GM21737 (cell line): ENCODE results near the gene MLEC.
"Not testable (repeated sequence)": the region's sequence is repeated elsewhere in the genome, so short reads cannot be mapped to it uniquely, and the experiment has no call there.

Experiments
- ATAC-seq: cut with Tn5 transposase; IDR thresholded peaks from one replicate; pipeline ENCODE4 v1.9.1; 2021; ENCODE audit warnings: mild to moderate bottlenecking, moderate library complexity; ENCODE audit not compliant: unreplicated experiment

The MLEC gene

DNA sequence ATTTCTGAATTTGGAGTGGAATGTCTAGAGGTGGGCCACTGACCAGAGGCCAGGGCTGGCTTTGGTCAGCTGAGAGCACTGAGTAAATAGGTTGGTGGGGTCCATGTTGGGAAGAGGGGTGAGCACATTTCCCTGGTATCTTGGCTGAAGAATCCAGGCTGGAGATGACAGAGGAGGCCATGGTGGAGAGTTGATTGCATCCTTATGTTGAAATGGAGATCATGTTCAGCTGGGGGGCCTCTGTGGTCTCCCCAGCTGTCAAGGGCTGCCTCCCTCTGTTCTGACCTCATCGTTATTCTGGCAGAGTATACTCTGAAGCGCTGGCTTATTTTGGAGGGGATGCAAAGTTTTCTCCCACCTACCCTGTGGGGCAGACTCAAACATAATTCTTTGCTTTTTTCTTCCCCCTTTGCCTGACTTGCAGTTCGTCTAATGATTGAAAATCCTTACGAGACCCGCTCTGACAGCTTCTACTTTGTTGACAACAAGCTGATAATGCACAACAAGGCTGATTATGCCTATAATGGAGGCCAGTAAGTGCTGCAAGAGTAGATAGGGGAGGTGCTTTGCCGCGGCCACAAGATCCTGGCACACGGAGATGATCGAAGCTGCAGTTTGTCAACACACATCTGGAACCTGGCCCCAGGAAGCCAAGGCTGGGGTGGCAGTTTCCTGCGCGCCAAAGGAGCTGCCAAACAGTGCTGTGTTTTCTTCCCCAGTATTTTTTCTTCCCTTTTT lies 32.7 kb downstream of the MLEC start:
- no peak for ATAC-seq

DNA sequence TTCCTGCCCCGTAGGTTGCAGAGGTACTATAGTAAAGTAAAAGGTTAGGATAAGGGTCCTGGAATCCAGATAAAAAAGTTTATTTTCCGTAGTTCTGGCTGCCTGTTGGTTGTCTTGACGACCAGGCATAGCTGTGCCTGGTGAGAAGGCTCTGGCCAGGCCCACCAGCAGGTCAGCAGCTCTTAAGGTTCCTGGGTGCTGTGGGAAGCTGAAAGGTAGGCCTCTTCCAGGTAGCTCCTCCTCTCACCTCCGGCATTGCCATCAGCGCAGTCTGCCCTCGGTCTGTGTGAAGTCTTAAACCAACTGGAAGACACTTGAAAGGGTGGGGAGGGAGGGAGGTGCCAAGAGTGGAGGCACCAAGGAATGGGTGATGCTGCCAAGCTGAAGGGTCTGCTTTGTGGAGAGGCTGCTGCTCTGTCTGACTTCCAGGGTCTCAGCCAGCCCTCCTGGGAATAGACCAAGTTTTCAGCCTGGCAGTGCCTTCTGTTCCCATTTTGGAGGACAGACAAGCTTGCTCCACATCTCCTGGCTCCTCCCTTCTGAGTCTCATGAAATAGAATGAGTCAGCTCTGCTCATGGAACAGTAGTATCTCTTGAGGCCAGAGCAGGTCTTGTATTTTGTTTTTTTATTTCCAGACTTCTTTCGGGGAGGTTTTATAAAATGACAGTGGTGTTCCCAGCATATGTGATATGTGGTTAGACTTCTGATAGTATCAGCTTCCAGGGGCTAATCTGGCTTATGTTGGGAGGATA lies 33.5 kb downstream of the MLEC start:
- ATAC-seq, result no peak

DNA sequence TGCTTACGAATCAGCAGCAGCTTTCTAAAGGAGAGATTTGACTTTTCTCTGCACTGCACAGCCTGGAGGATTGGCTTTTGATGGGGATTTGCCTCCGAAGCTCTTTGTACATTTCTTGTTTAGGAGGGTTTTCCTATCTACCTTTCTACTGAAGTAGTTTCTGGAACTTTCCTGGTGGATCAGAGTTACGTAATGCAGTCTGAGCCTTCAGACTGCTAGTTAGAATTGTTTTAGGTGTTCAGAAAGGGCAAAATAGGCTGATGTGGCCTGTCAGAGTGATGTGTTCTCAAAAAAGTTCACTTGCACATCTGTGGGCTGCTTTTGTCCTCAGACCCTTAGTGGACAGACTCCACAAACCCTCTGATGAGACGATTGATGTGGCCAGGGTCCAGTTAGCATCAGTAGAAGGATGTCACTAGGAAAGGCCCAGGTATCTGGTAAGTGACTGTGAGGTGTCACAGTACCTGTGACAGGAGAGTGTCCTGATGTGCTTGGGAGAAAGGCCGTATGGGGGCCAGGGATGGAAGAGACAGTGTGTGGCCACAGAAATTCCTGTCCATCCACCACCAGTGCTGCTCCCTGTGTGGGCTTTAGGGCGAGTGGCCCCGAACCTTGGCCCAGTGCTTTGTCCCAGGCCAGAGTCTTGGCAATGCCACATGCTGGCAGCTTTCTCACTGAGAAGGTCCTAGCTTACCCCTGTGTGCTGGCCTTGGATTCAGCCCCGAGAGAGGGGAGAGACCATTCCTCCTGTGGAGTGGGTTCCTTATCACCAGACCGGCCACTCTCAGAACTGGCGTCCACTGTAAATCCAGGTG lies 34.2 kb downstream of the MLEC start:
- ATAC-seq, result no peak

DNA sequence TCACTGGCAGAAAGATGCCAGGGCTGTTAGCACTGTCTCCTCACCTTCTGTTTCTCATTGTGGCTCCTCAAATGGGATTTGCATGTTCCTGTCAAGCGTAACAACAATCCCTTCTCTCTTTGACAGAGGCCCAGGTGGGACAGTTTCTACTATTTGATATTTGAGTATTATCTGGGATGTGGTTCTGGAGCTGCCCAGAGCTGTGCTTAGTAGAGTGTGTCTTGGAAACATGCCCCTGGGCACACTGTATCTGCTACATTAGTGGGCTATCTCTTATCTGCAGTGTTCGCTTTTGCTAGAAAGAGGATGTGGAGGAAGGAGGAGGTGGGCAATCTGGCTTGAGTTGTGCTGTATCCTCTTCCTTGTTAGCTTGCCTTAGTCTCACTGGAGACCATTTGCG lies 34.9 kb downstream of the MLEC start:
- no peak for ATAC-seq

DNA sequence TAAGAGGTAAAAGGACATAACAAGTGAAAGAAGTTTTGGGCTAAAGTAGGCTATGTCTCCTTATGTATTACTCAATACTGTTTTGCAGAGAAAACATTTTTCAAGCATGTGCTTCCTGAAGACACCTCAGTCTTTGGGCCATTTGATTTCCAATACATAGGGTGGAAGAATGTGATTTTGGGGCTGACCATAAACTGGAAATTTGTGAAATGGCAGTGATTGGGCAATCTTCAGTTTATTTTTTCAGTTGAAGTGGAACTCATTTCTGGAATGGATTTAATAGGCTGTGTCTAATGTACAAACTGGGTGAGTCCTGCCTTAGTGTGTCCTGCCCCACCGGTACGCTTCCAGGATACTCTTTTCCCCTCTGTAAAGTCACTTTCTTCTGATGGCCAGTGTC lies 35.8 kb downstream of the MLEC start:
- no peak for ATAC-seq

DNA sequence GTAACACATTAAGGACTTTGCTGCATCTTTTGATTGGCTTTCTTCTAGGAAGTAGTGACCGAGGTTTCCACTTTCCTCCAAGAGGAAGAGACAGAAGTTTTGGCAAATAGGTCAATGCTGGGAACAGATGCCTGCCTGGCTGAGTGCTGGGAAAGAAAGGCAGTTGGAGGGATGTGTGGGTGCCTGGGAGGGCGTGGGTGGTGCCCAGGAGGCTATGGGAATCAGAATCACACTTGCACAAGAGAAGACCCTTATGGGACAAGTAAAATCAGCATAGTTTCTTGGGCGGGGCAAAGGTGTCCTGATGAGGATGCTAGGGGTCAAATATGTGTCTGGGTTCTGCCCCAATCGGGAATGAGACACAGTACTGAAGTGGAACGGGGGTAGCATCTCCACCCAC lies 37.8 kb downstream of the MLEC start:
- no peak for ATAC-seq

DNA sequence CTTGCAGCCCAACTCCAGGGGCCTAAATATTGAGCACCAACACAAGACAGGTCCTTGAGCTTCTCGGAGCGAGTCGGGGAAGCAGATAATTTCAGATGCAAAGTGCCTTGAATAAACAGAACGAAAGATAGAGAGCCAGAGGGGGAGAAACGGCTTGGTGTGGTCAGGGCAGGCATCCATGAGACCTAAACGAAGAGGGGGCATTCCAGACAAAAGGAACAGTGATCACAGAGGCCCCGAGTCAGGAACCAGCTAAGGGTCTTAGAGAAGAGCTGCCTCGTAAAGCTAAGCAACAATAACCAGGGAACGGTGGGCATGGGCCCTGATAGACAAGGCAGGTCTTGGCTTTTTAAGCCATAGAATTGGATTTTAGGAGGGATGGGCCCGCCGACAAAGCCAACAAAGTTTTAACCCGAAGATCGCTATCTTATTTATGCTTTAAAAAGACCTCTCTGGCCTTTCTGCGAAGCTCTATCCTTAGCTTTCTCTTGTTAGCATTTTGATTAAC lies 38.3 kb downstream of the MLEC start:
- ATAC-seq, result no peak

DNA sequence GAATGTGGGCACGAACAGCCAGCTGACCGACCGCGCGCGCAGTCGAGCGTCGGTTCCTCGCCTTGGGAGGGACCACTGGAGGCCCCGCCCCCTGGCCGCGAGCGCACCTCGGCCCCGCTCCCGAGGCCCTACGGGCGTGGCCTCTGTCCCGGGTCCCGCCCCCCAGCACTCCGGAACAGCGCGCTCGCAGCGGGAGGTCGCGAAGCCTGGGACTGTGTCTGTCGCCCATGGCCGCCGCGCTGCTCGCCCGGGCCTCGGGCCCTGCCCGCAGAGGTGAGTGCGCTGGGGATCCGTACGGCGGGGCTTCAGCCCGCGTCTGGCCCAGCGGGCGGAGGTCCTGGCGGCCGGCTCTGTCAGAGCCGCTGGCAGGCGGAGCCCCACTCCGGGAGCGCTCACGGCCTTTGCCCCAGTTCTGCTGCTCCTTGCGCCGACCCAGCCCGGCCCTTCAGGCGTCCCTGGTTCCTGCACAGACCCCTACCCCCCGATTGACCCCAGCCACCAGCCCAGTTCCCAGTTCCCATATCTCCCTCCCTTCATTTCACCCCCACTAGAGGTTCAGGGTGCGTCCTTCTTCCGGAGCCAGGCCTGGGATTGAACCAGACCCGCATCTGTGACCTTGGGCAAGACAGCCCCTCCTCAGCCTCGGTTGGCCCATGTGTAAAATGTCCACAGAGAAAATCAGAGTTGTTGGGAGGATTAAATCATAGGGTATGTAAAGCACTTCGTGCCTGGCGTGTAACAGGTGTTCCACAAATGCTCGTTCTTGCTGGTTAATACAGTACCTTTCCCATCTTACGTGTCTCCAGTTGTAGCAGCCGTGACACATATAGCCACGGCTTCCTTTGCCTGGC lies 38.9 kb downstream of the MLEC start, which contains the start of gene ACADS:
Gene ACADS, plus strand, starts transcription at position 168 of the 851 bp plus-strand sequence. Its CDS starts 60 bp downstream, at position 228.
- ATAC-seq, result peak; percentile 93

DNA sequence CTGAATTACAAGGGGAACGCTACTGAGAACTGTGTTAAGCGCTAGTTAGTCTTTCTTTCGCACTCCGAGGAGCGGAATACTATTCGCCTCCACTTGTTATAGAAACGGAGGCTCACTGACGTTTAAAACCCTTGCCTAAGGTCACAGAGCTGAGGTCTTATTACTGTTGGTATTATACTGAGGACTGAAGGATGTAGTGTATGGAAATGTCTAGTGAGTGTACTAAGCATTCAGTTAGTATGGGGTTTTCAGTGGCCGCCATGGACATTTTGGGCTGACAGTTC lies 39.5 kb downstream of the MLEC start:
- no peak for ATAC-seq

DNA sequence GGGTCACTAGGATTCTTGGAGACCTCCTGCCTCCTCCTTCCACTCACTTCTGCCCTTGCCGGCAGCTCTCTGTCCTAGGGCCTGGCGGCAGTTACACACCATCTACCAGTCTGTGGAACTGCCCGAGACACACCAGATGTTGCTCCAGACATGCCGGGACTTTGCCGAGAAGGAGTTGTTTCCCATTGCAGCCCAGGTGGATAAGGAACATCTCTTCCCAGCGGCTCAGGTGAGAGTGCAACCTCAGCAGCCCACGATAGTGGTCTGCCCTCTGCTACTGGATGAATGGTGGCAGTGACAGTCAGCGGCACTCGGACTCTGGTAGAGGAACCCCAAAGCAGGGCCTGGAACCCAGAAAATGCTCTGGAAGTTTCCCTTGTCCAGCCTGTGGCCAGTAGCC lies 40.0 kb downstream of the MLEC start:
- no peak for ATAC-seq

DNA sequence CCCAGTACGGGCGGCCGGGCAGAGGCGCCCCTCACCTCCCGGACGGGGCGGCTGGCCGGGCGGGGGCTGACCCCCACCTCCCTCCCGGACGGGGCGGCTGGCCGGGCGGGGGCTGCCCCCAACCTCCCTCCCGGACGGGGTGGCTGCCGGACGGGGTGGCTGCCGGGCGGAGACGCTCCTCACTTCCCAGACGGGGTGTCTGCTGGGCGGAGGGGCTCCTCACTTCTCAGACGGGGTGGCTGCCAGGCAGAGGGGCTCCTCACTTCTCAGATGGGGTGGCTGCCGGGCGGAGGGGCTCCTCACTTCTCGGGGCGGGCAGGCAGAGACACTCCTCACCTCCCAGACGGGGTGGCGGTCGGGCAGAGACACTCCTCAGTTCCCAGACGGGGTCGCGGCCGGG lies 45.2 kb downstream of the MLEC start:
- not testable (repeated sequence) for ATAC-seq

DNA sequence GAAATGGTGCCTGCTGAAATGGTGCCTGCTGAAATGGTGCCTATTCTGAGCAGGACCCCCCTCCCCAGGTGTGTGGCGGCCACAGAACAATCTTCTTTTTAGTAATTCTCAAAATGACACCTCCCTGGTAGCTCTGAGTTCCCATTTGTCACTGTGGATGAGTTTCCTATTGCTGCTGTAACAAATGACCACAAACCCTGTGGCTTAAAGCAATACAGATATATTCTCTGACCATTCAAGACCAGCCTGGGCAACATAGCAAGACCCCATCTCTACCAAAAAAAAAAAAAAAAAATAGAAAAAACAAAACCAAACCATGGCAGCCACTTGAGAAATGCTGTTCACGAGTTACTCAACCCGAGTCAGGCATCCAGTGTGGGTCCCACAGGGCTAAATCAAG lies 46.6 kb downstream of the MLEC start:
- no peak for ATAC-seq

DNA sequence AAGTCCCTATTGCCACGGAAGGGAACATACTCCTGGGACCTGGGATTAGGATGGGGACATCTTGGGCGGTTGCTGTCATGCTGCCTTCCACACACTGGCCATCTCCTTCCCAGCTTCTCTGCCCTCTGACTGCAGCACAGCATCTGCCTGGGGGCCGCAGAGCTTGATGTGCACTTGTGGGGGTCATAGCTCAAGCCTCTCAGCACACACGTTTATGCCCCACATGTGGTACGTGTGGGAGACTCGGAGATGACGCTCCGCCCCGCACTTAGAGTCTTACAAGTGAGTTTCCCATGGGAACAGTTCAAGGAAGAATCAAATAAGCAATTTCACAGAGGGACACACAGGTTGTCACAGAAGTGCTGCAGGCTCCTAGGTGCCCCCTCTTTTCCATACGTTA lies 47.3 kb downstream of the MLEC start:
- no peak for ATAC-seq

DNA sequence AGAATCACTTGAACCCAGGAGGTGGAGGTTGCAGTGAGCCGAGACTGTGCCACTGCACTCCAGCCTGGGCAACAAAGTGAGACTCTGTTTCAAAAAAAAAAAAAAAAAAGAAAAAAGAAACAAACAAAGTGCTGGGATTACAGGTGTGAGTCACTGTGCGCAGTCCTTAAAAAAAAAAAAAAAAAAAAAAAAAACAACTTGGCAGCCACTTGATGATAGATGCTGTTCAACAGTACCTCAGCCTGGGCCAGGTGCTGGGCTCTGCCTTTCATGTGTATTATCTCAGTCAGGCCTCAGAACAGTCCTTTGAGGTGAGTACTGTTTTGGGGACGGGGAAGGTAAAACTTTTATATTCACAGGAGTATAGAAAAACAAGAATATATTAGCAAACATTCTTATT lies 48.2 kb downstream of the MLEC start:
- no peak for ATAC-seq

DNA sequence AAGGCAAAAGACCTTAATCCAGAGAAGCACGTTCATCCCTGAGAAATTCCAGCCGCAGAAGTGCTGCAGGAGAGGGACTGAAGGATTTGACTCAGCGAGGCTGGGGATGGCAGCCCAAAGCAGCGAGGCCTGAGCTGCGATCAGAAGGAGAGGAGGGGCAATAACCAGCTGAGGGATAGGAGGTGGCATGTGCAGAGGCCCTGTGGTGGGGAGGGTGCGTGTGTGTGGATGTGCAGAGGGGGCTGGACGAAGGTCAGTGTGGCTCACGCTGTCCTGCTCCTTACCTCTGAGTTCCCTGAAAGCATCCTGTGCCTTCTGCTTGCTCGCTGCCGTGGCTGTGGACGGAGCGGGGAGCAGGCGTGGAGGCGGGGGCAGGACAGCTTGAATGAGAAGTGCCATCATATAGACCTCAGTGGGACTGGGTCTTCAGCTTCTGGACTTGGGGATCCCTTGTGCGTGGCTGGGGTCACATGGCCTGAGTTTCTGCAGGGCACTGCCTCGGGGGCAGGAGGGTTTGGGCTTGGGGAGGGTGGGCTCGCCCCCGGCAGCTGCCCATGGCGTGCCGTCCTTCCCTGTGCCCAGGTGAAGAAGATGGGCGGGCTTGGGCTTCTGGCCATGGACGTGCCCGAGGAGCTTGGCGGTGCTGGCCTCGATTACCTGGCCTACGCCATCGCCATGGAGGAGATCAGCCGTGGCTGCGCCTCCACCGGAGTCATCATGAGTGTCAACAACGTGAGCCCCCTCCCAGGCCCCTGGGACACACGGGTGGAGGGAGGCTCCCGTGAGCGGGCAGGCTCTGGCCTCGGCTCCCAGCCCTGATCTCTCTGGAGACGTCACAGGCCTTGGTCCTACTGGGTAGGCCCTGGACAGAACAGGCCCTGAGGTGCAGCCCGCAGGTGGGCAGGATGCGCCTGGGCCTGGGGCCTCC lies 49.7 kb downstream of the MLEC start:
- no peak for ATAC-seq

DNA sequence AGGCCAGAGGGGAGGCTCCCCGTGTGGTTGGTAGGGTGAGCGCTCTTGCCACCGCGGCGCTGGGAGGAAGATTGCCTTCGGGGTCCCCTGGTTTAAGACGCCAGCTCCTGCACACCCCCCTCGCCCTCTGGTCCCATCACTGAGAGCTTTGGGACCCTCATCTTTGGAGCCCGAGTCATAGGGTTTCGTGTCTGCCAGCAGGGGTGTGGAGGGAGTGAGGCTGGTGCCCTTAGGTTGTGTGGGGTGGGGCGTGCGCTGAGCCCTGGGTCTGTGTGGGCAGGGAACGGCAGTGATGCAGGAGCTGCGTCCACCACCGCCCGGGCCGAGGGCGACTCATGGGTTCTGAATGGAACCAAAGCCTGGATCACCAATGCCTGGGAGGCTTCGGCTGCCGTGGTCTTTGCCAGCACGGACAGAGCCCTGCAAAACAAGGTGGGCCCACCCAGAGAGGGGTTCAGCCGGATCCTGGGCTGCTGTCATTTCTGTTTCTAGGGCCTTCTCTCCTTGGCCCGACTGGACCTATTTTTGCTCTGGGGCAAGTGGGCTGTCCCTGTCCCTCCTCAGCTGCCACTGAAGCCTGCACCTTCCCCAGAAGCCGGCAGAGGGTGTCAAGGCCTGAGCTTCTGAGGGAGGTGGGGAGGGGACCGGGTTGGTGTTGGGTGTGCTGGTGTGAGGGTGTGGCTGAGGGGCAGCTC lies 50.8 kb downstream of the MLEC start:
- no peak for ATAC-seq

DNA sequence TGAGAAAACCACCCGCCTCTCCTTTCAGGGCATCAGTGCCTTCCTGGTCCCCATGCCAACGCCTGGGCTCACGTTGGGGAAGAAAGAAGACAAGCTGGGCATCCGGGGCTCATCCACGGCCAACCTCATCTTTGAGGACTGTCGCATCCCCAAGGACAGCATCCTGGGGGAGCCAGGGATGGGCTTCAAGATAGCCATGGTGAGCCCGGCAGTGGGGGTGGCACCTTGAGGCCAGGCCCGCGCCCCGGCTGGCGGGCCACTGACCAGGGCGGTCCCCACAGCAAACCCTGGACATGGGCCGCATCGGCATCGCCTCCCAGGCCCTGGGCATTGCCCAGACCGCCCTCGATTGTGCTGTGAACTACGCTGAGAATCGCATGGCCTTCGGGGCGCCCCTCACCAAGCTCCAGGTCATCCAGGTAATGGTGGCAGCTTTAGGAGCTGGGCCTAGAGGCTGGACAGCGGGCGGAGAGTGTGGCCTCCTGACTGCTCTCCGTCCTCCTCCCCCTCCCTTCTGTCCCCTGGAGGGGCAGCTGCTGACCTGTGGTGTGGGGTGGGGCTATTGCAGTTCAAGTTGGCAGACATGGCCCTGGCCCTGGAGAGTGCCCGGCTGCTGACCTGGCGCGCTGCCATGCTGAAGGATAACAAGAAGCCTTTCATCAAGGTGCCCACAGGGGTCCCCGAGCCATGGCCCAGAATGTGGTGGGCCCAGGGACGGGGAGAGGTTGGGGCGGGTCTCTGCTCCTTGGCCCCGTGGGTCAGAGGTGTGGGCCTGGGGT lies 51.5 kb downstream of the MLEC start:
- ATAC-seq, result no peak

DNA sequence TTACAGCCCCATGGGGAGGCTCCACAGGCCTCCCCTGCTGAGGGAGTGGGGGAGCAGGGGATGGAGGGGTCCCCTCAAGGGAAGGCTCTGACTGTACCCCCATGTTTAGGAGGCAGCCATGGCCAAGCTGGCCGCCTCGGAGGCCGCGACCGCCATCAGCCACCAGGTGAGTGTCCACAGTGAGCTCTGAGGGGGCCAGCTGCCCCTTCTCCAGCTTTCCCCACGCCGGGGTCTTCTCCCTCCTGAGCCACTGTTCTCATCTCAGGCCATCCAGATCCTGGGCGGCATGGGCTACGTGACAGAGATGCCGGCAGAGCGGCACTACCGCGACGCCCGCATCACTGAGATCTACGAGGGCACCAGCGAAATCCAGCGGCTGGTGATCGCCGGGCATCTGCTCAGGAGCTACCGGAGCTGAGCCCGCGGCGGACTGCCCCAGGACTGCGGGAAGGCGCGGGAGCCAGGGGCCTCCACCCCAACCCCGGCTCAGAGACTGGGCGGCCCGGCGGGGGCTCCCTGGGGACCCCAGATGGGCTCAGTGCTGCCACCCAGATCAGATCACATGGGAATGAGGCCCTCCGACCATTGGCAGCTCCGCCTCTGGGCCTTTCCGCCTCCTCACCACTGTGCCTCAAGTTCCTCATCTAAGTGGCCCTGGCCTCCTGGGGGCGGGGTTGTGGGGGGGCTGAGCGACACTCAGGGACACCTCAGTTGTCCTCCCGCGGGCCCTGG lies 52.2 kb downstream of the MLEC start:
- ATAC-seq, result no peak
